22Rv1 (cell line): ENCODE results near the gene PLA2G2D.

Source experiments
- H3K27ac ChIP-seq: fragments of 450-650 bp; 2 replicates; pipeline ENCODE4 v1.5.1; 2017
- CTCF ChIP-seq: fragments of 450-650 bp; IDR thresholded peaks from 2 replicates; pipeline ENCODE4 v1.5.1; 2017; ENCODE audit warnings: mild to moderate bottlenecking
- ZFX ChIP-seq: fragments of 450-650 bp; IDR thresholded peaks from 2 replicates; pipeline ENCODE4 v1.6.1; 2017; ENCODE audit warnings: antibody characterized with exemption, borderline replicate concordance

Gene PLA2G2D

GRCh38 chr1:20083178-20083944, 36.0 kb downstream of the PLA2G2D start:
- H3K27ac ChIP-seq: no peak overlapping the region
- TF ChIP-seq ZFX (no peak), CTCF (no peak)

GRCh38 chr1:20082772-20083171, 36.6 kb downstream of the PLA2G2D start:
- TF ChIP-seq CTCF: no peak
- no peak for TF ChIP-seq ZFX
- H3K27ac ChIP-seq: no peak overlapping the region

- no peak overlapping the region for H3K27ac ChIP-seq
- no peak for TF ChIP-seq CTCF
- no peak for TF ChIP-seq ZFX
These were observed 38.0 kb downstream of the PLA2G2D start for GRCh38 chr1:20081353-20081810.

- TF ChIP-seq CTCF (no peak), ZFX (no peak)
- H3K27ac ChIP-seq: no peak overlapping the region
These were observed 38.6 kb downstream of the PLA2G2D start for GRCh38 chr1:20080441-20081352.

GRCh38 chr1:20079661-20080305, 39.6 kb downstream of the PLA2G2D start:
- TF ChIP-seq CTCF (no peak), ZFX (no peak)
- H3K27ac ChIP-seq: no peak overlapping the region

- TF ChIP-seq CTCF (no peak), ZFX (no peak)
- H3K27ac ChIP-seq: no peak overlapping the region
These were observed 40.6 kb downstream of the PLA2G2D start for GRCh38 chr1:20078711-20079110.
